ENCODE results near the gene GAPDH.

GRCh38 chr12:6535960-6536847 lies 1.9 kb downstream of the GAPDH start:
- TF ChIP-seq CTCF (IDR thresholded peaks at IDR 0.05; ENCODE audit: insufficient read depth, low read depth, low read length) = no peak
- TF ChIP-seq EZH2 (IDR thresholded peaks at IDR 0.05; ENCODE audit: insufficient read depth, low read length) = no peak

Data from astrocyte (in vitro differentiated cells and primary cell).